C4-2B (cell line): ENCODE data around the gene LRCH3.

ENCODE experiments used
- CTCF ChIP-seq: fragments of 450-650 bp; conservative IDR thresholded peaks from 2 replicates; pipeline ENCODE4 v1.5.1; 2017; ENCODE audit warnings: mild to moderate bottlenecking
- ZFX ChIP-seq: fragments of 450-650 bp; IDR thresholded peaks from 2 replicates; pipeline ENCODE4 v1.6.1; 2017

GRCh38 chr3:197758512-197758911 lies 32.5 kb upstream of the LRCH3 start:
- TF ChIP-seq CTCF: no peak
- TF ChIP-seq ZFX: no peak
